CD4-positive, alpha-beta T cell (primary cell): Measurements from ENCODE around the gene MUC20. TPM values are rescaled to one million over a fixed set of nuclear protein-coding genes. Genes with fewer than 3 reads are reported as not detected.
"Not testable (repeated sequence)": the region's sequence is repeated elsewhere in the genome, so short reads cannot be mapped to it uniquely, and the experiment has no call there.

Source experiments
- ATAC-seq: fragments of 200-7000 bp; cut with Tn5 transposase; one replicate; pipeline ENCODE4 v1.10.0; 2022; ENCODE audit warnings: mild to moderate bottlenecking; ENCODE audit not compliant: poor library complexity
- CTCF ChIA-PET: fragments of 350-600 bp; sonication (Branson Sonifier 250); formaldehyde crosslinking; loops from one replicate; lab custom pipeline; 2021; ENCODE audit warnings: antibody characterized with exemption, inconsistent platforms; lab: Charles Lee
- POLR2A ChIA-PET: fragments of 350-600 bp; sonication (Branson Sonifier 250); formaldehyde crosslinking; loops from one replicate; lab custom pipeline; 2021; ENCODE audit warnings: antibody characterized with exemption, inconsistent platforms; lab: Charles Lee
- DNase-seq, 14 experiments: peaks; one replicate each; pipeline ENCODE4 v3.0.0-alpha.2; 2013 to 2020; ENCODE audit warnings: mixed read lengths in 2 of 14
- H3K27ac ChIP-seq, 2 donors: one replicate each; pipeline versions ENCODE4 v1.5.1 to v1.7.0; 2013; ENCODE audit warnings: low read length in 2 of 2, low read depth in 1 of 2, mild to moderate bottlenecking in 1 of 2
- H3K27me3 ChIP-seq, 2 experiments: 1 replicate in 1 of 2; 2 replicates in 1 of 2; pipeline versions ENCODE4 v1.6.1 to v1.7.0; 2013; ENCODE audit warnings: low read length in 2 of 2, control low read depth in 1 of 2, mild to moderate bottlenecking in 1 of 2, moderate library complexity in 1 of 2; ENCODE audit not compliant: insufficient read depth in 2 of 2, control insufficient read depth in 1 of 2
- H3K36me3 ChIP-seq: one replicate; pipeline ENCODE4 v1.6.1; 2013; ENCODE audit warnings: low read length, control low read depth; ENCODE audit not compliant: insufficient read depth
- H3K4me1 ChIP-seq: one replicate; pipeline ENCODE4 v1.6.1; 2013; ENCODE audit warnings: low read length, control low read depth; ENCODE audit not compliant: insufficient read depth
- H3K4me3 ChIP-seq: one replicate; pipeline ENCODE4 v1.5.1; 2013; ENCODE audit warnings: mild to moderate bottlenecking, low read length, moderate library complexity
- H3K9me3 ChIP-seq, 2 experiments: 1 replicate in 1 of 2; 2 replicates in 1 of 2; pipeline versions ENCODE4 v1.6.1 to v1.7.0; 2013; ENCODE audit warnings: low read length in 2 of 2, mild to moderate bottlenecking in 2 of 2, control low read depth in 1 of 2, moderate library complexity in 1 of 2; ENCODE audit not compliant: control insufficient read depth in 1 of 2, insufficient read depth in 1 of 2
- H3K27ac Mint-ChIP-seq: one replicate; pipeline ENCODE4 v1.8.0; 2020; ENCODE audit warnings: mixed read lengths
- H3K27me3 Mint-ChIP-seq: one replicate; pipeline ENCODE4 v1.8.0; 2021; ENCODE audit warnings: mixed read lengths
- H3K36me3 Mint-ChIP-seq: one replicate; pipeline ENCODE4 v1.8.0; 2021; ENCODE audit warnings: low read depth, mixed read lengths
- H3K4me1 Mint-ChIP-seq: one replicate; pipeline ENCODE4 v1.8.0; 2021; ENCODE audit warnings: low read depth, mixed read lengths
- H3K4me3 Mint-ChIP-seq: one replicate; pipeline ENCODE4 v1.8.0; 2020; ENCODE audit warnings: mild to moderate bottlenecking, mixed read lengths
- H3K9me3 Mint-ChIP-seq: one replicate; pipeline ENCODE4 v1.8.0; 2020; ENCODE audit warnings: mixed read lengths
- CTCF ChIP-seq: fragments of 200-600 bp; IDR thresholded peaks from one replicate; pipeline ENCODE4 v1.8.0; 2022; ENCODE audit warnings: antibody characterized with exemption, mild to moderate bottlenecking
- intact Hi-C, 2 experiments: fragments of 100-400 bp; cut with DNase I in 1 of 2; cut with micrococcal nuclease in 1 of 2; formaldehyde crosslinking; loops; one replicate each; pipeline versions ENCODE4 v1.15.1 to v1.9.0; 2023 to 2025; cut with DNase I, micrococcal nuclease
- total RNA-seq, 174 experiments: library from RNA in 2 of 174; stranded (reverse) in 2 of 174; gene quantifications; one replicate each; pipeline ENCODE4 v1.2.3 and lab custom pipeline; 2021 to 2026

The MUC20 gene
- total RNA-seq, 2 experiments from 2014 or later, result 3.9 to 4.1 TPM

DNA sequence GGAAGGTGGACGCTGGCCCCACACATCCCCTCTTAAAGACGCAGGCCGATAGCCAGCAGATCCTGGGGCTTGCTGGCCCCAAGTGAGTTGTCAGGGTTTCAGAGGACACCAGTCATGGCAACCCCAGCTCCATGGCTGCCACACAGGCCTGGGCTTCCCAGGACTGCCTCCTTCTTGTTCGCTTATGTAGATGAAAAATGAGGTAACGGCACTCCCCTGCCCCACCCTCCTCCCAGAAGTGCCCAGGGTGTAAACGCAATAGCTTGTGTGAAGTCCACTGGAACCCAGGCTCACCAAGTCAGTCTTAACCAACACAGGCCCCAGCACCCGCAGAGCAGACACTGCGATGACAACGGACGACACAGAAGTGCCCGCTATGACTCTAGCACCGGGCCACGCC lies 3.6 kb downstream of the MUC20 start:
- H3K9me3 ChIP-seq, H3K4me1 Mint-ChIP-seq, H3K4me3 Mint-ChIP-seq, H3K4me1 ChIP-seq, CTCF ChIA-PET, H3K4me3 ChIP-seq, H3K27me3 Mint-ChIP-seq, DNase-seq, ATAC-seq, H3K27me3 ChIP-seq, H3K9me3 Mint-ChIP-seq, H3K27ac Mint-ChIP-seq, POLR2A ChIA-PET, H3K27ac ChIP-seq, H3K36me3 Mint-ChIP-seq, intact Hi-C loops, H3K36me3 ChIP-seq: not testable (repeated sequence)

DNA sequence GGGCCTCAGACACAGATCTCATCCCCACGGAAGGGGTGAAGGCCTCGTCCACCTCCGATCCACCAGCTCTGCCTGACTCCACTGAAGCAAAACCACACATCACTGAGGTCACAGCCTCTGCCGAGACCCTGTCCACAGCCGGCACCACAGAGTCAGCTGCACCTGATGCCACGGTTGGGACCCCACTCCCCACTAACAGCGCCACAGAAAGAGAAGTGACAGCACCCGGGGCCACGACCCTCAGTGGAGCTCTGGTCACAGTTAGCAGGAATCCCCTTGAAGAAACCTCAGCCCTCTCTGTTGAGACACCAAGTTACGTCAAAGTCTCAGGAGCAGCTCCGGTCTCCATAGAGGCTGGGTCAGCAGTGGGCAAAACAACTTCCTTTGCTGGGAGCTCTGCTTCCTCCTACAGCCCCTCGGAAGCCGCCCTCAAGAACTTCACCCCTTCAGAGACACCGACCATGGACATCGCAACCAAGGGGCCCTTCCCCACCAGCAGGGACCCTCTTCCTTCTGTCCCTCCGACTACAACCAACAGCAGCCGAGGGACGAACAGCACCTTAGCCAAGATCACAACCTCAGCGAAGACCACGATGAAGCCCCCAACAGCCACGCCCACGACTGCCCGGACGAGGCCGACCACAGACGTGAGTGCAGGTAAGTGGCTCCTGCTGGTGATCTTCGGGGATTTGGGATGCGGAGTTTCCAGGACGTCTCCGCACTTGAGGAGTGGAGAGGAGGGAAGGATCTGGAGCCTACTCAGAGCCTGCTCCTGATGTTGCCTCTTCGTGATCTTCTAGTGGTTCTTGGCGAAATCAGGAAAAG lies 5.3 kb downstream of the MUC20 start:
- POLR2A ChIA-PET, H3K9me3 Mint-ChIP-seq, H3K36me3 ChIP-seq, intact Hi-C loops, H3K9me3 ChIP-seq, H3K4me3 Mint-ChIP-seq, H3K4me1 ChIP-seq, H3K4me1 Mint-ChIP-seq, CTCF ChIA-PET, H3K27me3 Mint-ChIP-seq, ATAC-seq, H3K27ac Mint-ChIP-seq, H3K27ac ChIP-seq, H3K27me3 ChIP-seq, H3K4me3 ChIP-seq, H3K36me3 Mint-ChIP-seq: not testable (repeated sequence)
- DNase-seq, result peak in 1 of 14 experiments; percentile 31

GRCh38 chr3:195727606-195728195 lies 6.9 kb downstream of the MUC20 start:
- TF ChIP-seq CTCF, result no peak
- Histone ChIP-seq H3K27ac (no peak overlapping the region), H3K27me3 (no peaks in the 10 kb centered on the region), H3K4me1 (no peaks in the 10 kb centered on the region), H3K36me3 (no peaks in the 10 kb centered on the region), H3K9me3 (no peaks in the 10 kb centered on the region), H3K4me3 (no peak overlapping the region)
- intact Hi-C loops, result no loop called here
- Mint-ChIP-seq H3K36me3 (no peaks in the 10 kb centered on the region), H3K4me3 (no peak overlapping the region), H3K4me1 (no peaks in the 10 kb centered on the region), H3K27me3 (no peaks in the 10 kb centered on the region), H3K9me3 (no peaks in the 10 kb centered on the region), H3K27ac (no peak overlapping the region)
- ChIA-PET CTCF (no interaction called here), POLR2A (interaction anchor here (0.8 kb wide), 1 partner anchor 25 kb away, joined by 3 read pairs; no protein-coding TSS in a partner anchor)
- peak in 1 of 14 experiments; percentile 27 for DNase-seq
- no peak for ATAC-seq

GRCh38 chr3:195728789-195729188 lies 8.0 kb downstream of the MUC20 start:
- intact Hi-C loops, H3K4me3 Mint-ChIP-seq, H3K27me3 ChIP-seq, H3K4me3 ChIP-seq, H3K36me3 ChIP-seq, CTCF ChIA-PET, H3K27ac Mint-ChIP-seq, H3K9me3 ChIP-seq, ATAC-seq, H3K36me3 Mint-ChIP-seq, H3K4me1 ChIP-seq, H3K9me3 Mint-ChIP-seq, POLR2A ChIA-PET, DNase-seq, H3K27me3 Mint-ChIP-seq, H3K4me1 Mint-ChIP-seq, H3K27ac ChIP-seq: not testable (repeated sequence)
